IPS-20b (cell line): ENCODE measurements around the gene DSCAML1.

ENCODE experiments used
- H3K27ac ChIP-seq: one replicate; pipeline ENCODE4 v1.5.1; 2013; ENCODE audit warnings: low read length
- H3K27me3 ChIP-seq: 2 replicates; pipeline ENCODE4 v1.6.1; 2013; ENCODE audit warnings: mild to moderate bottlenecking, low read length, inconsistent platforms; ENCODE audit not compliant: insufficient read depth
- H3K36me3 ChIP-seq: 2 replicates; pipeline ENCODE4 v1.6.1; 2013; ENCODE audit warnings: low read depth, mild to moderate bottlenecking, inconsistent platforms, low read length, moderate library complexity; ENCODE audit not compliant: insufficient read depth
- H3K4me1 ChIP-seq: 2 replicates; pipeline ENCODE4 v1.6.1; 2013; ENCODE audit warnings: mild to moderate bottlenecking, control low read depth, inconsistent platforms, low read length, moderate library complexity; ENCODE audit not compliant: insufficient read depth
- H3K4me3 ChIP-seq: 2 replicates; pipeline ENCODE4 v1.5.1; 2013; ENCODE audit warnings: mild to moderate bottlenecking, low read length, inconsistent platforms
- H3K9ac ChIP-seq: 2 replicates; pipeline ENCODE4 v1.6.1; 2013; ENCODE audit warnings: low read depth, mild to moderate bottlenecking, inconsistent platforms, low read length, moderate library complexity
- H3K9me3 ChIP-seq: 2 replicates; pipeline ENCODE4 v1.6.1; 2013; ENCODE audit warnings: mild to moderate bottlenecking, low read depth, low read length, inconsistent platforms; ENCODE audit not compliant: insufficient read depth

The DSCAML1 gene

DNA sequence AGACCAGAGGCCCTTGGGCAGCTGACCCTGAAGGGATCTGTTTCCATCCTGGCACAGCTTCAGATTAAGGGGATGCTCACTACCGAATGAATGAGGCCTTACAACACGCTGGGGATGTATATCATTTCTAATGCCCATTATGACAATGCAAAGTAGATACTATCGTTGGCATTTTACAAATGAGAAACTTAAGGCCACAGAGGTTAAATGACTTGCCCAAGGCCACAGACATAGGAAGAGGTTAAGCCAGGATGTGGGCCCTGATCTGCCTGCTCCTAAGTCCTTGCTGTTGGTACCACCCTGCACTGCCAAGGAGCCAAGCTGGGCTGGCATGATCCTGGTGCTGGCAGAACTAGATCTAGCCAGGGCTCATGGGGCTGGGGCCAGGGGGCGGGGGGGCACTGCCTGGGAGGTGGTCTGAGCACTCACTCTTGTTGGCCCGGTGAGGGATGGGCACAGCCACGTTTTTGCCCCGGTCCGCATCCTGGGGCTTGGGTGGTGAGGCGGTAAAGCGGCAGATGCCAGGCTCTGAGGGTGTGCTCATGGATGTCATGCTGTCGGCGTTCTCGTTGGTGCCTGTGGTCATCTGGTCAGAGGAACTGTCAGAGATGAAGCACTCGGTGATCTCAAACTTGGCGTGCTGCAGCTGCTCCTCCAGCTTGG lies 366.6 kb downstream of the DSCAML1 start:
- H3K4me3 ChIP-seq: no peak overlapping the region

DNA sequence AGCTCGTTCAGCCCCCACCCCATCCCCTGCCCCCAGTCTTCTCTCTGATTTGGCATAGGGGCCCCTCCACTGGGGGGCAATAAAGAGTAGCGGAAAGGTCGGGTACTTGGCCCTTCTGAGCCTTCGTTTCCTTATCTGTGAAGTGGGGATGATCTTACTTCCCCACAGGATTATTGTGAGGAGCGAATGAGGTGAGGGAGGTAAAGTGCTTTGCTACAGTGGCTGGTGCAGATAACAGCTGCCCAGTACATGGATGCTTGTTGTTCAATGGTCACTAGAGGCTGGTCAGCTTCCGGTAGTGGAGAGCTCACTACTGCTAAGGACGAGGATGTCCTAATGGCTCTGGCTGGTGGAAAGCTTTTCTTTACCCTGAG lies 368.2 kb downstream of the DSCAML1 start:
- no peaks in the 10 kb centered on the region for H3K9me3 ChIP-seq
- no peaks in the 10 kb centered on the region for H3K36me3 ChIP-seq
- H3K27me3 ChIP-seq: peaks cover 16% of the 10 kb centered on the region; the same call in 1 of the 2 replicates
- H3K4me1 ChIP-seq: peaks cover 4% of the 10 kb centered on the region; the same call in 1 of the 2 replicates
- H3K9ac ChIP-seq: no peak overlapping the region
- H3K27ac ChIP-seq: no peak overlapping the region
- no peak overlapping the region for H3K4me3 ChIP-seq

More for the DNA sequence above, 366.6 kb downstream of the DSCAML1 start:
- no peak overlapping the region for H3K9ac ChIP-seq
- no peaks in the 10 kb centered on the region for H3K36me3 ChIP-seq
- no peak overlapping the region for H3K27ac ChIP-seq
- peaks cover 4% of the 10 kb centered on the region; the same call in 1 of the 2 replicates for H3K4me1 ChIP-seq
- no peaks in the 10 kb centered on the region for H3K9me3 ChIP-seq
- peaks cover 17% of the 10 kb centered on the region; the same call in 1 of the 2 replicates for H3K27me3 ChIP-seq

DNA sequence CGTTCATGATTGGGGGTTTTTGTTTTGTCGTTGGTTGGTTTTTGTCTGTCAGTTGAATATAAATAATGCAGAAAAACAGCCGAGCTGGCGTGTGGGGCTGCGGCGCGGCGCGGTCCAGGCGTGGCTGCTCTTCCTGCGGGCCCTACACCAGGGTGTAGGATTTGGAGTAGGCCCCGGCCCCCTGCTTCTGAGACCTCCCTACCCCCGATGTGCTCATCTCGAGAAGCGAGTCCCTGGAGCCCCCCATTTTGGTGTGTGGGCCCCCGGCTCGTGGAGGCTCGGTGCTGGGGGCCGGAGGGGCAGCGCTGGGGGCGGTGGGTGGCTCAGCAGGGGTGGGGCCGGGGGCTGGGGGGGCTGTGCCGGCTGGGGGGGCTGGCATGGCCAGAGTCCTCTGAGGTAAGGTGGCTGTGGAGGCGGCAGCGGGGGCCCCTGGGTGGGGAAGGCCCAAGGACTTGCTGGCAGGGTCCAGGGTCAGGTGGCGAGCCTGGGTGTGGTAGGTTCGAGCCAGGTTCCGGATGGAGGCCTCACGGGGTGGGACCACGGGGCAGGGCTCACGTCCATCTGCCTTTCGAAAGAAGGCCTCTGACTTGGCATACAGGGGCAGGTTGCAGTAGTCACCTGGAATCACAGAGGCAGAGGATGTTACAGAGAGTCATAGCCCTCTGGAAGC lies 368.7 kb downstream of the DSCAML1 start:
- peaks cover 16% of the 10 kb centered on the region; the same call in 1 of the 2 replicates for H3K27me3 ChIP-seq
- no peak overlapping the region for H3K4me3 ChIP-seq
- H3K9ac ChIP-seq: no peak overlapping the region
- H3K4me1 ChIP-seq: peaks cover 4% of the 10 kb centered on the region; the same call in 1 of the 2 replicates
- no peaks in the 10 kb centered on the region for H3K9me3 ChIP-seq
- no peak overlapping the region for H3K27ac ChIP-seq
- H3K36me3 ChIP-seq: no peaks in the 10 kb centered on the region

DNA sequence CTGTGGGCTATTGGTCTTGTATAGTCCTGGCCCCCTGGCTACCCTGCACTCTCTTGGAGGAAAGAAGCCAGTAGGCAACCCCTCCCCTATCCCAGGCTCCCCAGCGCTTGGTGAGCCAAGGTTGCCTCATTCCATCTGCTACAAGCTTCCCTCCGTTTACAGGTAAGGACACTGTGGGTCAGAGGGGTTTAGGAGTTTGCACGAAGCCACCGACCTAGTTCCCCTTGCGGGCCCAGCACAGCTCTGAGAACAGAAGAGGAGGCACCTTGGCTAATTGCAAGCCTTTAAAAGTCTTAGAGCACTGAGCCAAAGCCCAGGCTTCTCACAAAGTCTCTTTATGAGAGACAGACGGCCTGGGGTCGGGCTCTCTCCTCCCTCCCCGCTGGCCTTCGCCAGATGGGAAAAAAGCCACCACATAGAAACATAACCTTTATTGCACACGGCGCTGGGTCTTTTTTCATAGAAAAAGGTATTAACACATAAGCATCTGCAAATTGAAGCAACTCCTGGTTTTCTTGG lies 369.6 kb downstream of the DSCAML1 start:
- H3K4me3 ChIP-seq: no peak overlapping the region
- no peak overlapping the region for H3K27ac ChIP-seq
- no peaks in the 10 kb centered on the region for H3K36me3 ChIP-seq
- H3K4me1 ChIP-seq: peaks cover 4% of the 10 kb centered on the region; the same call in 1 of the 2 replicates
- H3K27me3 ChIP-seq: peaks cover 16% of the 10 kb centered on the region; the same call in 1 of the 2 replicates
- no peak overlapping the region for H3K9ac ChIP-seq
- H3K9me3 ChIP-seq: no peaks in the 10 kb centered on the region

DNA sequence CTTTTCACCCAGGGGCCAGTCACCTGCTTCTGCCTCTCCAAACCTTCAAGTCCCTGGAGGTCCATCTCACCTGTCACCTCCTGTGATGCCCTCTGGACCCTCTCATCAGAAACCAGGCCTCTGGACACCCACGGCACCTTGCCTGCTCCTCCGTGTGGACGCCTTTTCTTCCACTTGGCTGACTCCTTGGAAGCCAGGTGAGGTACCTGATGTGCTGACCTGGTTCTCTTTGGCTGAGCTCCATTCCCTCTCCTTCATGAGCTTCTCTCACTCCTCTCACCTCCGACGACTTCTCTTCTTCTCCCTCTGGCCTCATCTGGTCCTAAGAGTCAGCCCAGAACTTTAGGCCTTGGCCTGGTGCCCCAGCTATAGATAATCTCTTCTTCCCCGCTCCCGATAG lies 370.1 kb downstream of the DSCAML1 start:
- Histone ChIP-seq H3K9ac (no peak overlapping the region), H3K9me3 (no peaks in the 10 kb centered on the region), H3K4me3 (no peak overlapping the region), H3K36me3 (no peaks in the 10 kb centered on the region), H3K4me1 (peaks cover 4% of the 10 kb centered on the region; the same call in 1 of the 2 replicates), H3K27me3 (peaks cover 16% of the 10 kb centered on the region; the same call in 1 of the 2 replicates), H3K27ac (no peak overlapping the region)

DNA sequence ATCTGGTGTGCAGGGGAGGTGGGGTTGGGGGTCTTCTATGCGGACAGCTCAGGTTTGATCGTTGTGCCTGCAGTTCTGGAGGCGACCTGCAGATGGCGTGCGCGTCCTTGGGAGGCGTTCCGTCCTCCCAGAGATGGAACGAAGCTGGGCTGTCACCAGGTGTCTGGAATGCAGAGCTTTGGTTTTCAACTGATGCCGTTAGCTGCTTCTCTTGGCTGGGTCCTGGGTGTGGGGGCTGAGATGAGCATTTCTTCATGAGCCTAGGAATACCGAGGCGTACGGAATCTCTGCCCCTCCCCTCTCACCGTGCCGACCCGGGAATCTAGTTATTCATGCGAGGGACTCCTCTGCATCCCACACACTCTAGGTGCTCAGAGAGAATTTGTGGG lies 370.7 kb downstream of the DSCAML1 start:
- Histone ChIP-seq H3K9ac (no peak overlapping the region), H3K27ac (no peak overlapping the region), H3K36me3 (no peaks in the 10 kb centered on the region), H3K9me3 (no peaks in the 10 kb centered on the region), H3K4me3 (peak overlapping the region; percentile 32; the same call in 1 of the 2 replicates), H3K27me3 (peaks cover 16% of the 10 kb centered on the region; the same call in 1 of the 2 replicates), H3K4me1 (peaks cover 4% of the 10 kb centered on the region; the same call in 1 of the 2 replicates)

DNA sequence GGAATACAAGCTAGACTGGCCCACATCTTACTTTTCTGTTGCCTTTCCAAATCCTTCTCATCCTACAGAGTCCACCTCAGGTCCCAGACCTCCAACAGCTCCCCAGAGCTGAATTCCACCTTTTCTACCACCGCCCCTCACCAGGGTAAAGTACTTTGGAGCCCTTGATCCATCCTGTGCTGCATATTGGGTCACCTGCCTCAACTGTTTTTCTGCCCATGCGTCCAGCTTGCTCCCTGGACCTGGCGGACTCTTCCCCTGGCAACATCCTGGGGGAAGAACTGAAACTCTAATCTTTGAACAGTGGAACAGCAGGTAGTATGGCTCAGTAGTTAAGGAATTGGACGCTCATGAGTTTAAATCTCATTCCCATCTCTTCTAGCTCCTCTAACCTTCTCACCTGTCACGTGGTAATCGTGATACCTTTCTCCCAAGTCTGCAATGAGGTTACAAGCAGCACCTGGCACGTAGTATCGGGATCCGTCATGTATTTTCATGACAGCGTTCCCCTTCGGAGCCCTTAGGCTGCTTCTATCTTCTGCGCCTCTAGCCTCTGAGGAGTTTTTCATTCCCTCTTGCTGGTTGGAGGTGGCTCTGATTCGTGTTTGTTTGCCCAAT lies 371.2 kb downstream of the DSCAML1 start:
- H3K4me1 ChIP-seq: peaks cover 4% of the 10 kb centered on the region; the same call in 1 of the 2 replicates
- peaks cover 16% of the 10 kb centered on the region; the same call in 1 of the 2 replicates for H3K27me3 ChIP-seq
- H3K9me3 ChIP-seq: no peaks in the 10 kb centered on the region
- no peaks in the 10 kb centered on the region for H3K36me3 ChIP-seq
- H3K4me3 ChIP-seq: no peak overlapping the region
- no peak overlapping the region for H3K27ac ChIP-seq
- no peak overlapping the region for H3K9ac ChIP-seq

DNA sequence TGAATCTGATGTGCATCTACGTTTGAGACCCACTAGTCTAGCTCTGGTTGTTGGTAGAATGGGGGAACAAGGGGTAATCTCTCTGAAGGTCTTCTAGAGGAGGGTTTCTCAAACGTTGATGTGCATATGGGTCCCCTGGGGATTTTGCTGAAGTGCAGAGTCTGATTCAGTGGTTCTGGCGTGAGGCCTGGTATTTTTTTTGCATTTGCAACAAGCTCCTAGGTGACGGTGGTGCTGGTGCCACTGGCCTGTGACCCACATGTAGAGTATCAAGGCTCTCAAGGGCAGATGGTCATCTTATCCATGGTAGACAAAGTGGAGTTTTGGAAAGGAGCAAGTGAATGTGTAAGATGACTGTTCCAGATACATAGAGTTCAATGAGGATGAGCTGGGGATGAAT lies 372.2 kb downstream of the DSCAML1 start:
- Histone ChIP-seq H3K27me3 (peaks cover 16% of the 10 kb centered on the region; the same call in 1 of the 2 replicates), H3K9me3 (no peaks in the 10 kb centered on the region), H3K27ac (no peak overlapping the region), H3K4me1 (peaks cover 4% of the 10 kb centered on the region; the same call in 1 of the 2 replicates), H3K9ac (no peak overlapping the region), H3K4me3 (no peak overlapping the region), H3K36me3 (no peaks in the 10 kb centered on the region)

DNA sequence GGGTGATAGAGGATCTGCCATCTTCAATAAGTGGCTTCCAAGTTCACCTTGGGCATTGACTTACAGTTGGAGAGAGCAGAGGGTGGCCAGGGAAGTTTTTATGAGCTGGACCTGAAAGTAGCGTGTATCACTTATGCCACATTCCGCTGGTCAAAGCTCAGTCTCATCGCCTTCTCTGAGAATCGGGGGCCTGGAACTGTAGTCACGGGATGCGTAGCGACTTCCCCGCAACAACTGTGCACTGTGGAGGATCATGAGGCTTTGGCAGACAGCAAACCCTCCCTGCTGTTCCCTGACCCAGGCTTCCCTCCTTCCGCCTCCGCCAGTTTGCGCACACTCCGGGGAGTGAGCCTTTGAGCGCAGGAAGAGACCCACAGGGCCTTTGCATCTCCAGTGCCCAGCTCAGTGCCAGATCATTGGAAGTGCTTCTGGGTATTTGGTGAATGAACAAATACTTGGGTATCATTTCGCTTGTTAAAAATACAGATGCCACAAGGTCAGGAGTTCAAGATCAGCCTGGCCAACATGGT lies 373.9 kb downstream of the DSCAML1 start:
- Histone ChIP-seq H3K9me3 (no peaks in the 10 kb centered on the region), H3K4me3 (no peak overlapping the region), H3K36me3 (no peaks in the 10 kb centered on the region), H3K9ac (no peak overlapping the region), H3K27me3 (peaks cover 16% of the 10 kb centered on the region; the same call in 1 of the 2 replicates), H3K4me1 (peaks cover 4% of the 10 kb centered on the region; the same call in 1 of the 2 replicates), H3K27ac (no peak overlapping the region)

DNA sequence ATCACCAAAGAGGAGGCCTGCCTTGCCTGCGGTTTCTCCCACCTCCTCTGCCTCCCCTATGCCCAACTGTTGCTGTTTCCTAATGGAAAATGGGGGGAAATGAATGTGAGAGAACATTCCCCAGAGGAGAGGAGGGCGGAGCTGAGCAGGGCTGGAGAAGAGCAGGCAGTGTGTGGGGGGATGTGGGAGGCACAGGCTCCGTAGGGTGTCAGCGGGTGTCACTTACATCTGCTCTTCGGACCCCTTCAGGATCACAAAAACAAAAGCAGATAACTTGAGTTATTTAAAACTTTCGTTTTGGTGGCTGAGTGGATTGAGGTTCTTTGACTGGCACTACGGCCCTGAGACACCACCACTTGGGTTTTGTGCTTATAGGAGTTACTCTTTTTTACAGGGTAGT lies 375.5 kb downstream of the DSCAML1 start:
- H3K36me3 ChIP-seq: no peaks in the 10 kb centered on the region
- H3K27ac ChIP-seq: no peak overlapping the region
- H3K4me3 ChIP-seq: no peak overlapping the region
- H3K4me1 ChIP-seq: peaks cover 1% of the 10 kb centered on the region; the same call in 1 of the 2 replicates
- peaks cover 9% of the 10 kb centered on the region; the same call in 1 of the 2 replicates for H3K27me3 ChIP-seq
- H3K9me3 ChIP-seq: no peaks in the 10 kb centered on the region
- no peak overlapping the region for H3K9ac ChIP-seq

DNA sequence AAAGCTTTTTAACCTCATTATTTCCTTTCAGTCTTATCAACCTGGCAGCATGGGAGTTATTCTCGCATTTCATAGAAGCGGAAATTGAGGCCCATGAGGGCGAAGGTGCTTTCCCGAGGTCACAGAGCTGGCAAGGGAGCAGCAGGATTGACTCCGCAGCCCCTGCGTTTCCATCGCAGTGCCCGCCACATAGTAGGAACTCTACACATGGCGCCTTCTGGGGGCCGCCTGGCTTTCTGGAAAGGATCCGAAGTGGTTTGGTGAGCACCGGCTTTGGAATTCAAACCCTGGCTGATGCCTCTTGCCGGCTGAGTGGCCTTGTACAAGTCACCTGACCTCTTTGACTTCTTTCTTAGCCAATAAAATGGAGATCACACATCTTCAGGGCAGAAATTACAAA lies 376.0 kb downstream of the DSCAML1 start:
- Histone ChIP-seq H3K27me3 (peaks cover 8% of the 10 kb centered on the region; the same call in 1 of the 2 replicates), H3K9me3 (no peaks in the 10 kb centered on the region), H3K4me1 (no peaks in the 10 kb centered on the region), H3K9ac (no peak overlapping the region), H3K36me3 (no peaks in the 10 kb centered on the region), H3K4me3 (no peak overlapping the region), H3K27ac (no peak overlapping the region)
